DMS53 (cell line): ENCODE data around the gene ARMC2.
"Not testable (repeated sequence)": the region's sequence is repeated elsewhere in the genome, so short reads cannot be mapped to it uniquely, and the experiment has no call there.

Experiments
- DNase-seq: peaks from one replicate; lab custom pipeline; 2025; lab: John Stamatoyannopoulos, UW

Gene ARMC2

GRCh38 chr6:108870357-108870756 lies 22.1 kb downstream of the ARMC2 start:
- DNase-seq, result no peak

DNA sequence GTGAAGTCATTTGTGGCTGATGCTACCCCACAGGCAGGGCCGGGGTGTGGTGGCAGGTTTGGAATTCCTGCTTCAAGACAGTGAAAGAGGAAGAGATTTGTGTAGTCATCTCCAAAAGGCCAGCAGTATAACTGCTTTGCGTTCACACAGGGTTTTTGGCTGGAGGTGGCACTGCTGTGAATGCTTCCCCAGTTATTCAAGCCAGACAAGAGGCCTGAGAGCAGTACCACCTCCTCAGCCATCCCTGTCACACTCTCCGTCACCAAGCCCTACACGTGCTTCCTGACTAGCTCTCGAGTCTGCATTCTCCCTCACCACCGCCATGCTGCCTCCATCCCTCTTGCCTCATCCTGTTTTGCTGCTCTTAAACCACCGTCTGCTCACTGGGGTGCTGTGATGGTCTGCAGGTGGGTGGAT lies 23.9 kb downstream of the ARMC2 start:
- DNase-seq, result no peak

DNA sequence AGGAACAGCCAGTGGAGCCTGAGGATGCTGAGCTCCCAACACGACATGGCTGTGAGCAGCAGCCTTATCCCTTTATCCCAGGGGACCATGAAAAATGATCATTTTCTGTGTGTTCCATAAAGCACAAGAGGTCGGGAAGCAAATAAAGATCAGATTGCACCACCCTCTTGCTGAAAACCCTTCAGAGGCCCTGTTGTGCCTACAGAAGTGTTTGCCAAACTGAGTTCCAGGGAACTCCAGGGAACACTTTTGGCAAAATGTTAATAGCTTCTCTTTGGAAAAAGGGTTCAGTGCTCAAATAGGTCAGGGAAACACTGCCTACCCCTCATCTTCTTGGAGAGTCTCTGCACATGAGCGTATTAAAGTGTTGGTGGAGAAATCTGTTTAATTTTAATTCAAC lies 24.4 kb downstream of the ARMC2 start:
- no peak for DNase-seq

DNA sequence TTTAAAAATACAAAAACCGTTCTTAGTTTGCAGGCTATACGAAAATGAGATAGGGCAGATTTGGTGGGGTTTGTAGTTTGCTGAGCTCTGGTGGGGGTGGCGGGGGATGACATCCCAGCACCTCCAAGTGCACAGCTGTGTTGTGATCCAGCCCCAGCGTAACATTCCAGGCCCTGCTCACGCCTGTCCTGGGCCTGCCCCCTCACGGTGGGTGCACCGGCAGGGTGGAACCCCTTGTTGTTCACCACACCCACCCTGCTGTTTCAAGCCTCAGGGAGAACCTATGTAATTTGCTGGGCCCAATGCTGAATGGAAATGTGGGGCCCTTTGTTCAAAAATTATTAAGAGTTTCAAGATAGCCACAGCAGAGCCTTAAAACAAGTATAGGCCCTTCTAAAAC lies 25.0 kb downstream of the ARMC2 start:
- no peak for DNase-seq

- no peak for DNase-seq
These were observed 25.7 kb downstream of the ARMC2 start for GRCh38 chr6:108873971-108874370.

- no peak for DNase-seq
These were observed 26.4 kb downstream of the ARMC2 start for GRCh38 chr6:108874470-108875160.

- DNase-seq, result no peak
These were observed 26.9 kb downstream of the ARMC2 start for GRCh38 chr6:108875161-108875555.

GRCh38 chr6:108877046-108877751 lies 29.0 kb downstream of the ARMC2 start:
- DNase-seq, result no peak

GRCh38 chr6:108878942-108879341 lies 30.7 kb downstream of the ARMC2 start:
- DNase-seq, result no peak

DNA sequence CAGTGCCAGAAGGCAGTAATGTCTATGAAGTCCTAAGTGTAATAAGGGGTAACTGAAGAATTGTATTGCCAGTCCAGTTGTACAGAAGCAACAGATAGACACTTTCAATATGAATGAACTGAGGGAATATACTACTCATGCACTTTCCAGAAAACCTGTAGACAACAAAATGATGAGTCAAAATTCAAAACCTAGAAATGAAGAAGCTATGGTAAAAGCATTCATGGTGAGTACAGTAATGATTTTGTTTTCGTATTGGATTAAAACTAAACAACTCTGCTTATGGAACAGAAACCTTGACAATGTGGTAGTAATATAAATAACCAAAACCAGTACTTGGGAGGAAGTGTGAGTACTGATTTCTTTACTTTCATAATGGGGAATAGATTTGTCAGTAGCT lies 35.0 kb downstream of the ARMC2 start:
- no peak for DNase-seq

DNA sequence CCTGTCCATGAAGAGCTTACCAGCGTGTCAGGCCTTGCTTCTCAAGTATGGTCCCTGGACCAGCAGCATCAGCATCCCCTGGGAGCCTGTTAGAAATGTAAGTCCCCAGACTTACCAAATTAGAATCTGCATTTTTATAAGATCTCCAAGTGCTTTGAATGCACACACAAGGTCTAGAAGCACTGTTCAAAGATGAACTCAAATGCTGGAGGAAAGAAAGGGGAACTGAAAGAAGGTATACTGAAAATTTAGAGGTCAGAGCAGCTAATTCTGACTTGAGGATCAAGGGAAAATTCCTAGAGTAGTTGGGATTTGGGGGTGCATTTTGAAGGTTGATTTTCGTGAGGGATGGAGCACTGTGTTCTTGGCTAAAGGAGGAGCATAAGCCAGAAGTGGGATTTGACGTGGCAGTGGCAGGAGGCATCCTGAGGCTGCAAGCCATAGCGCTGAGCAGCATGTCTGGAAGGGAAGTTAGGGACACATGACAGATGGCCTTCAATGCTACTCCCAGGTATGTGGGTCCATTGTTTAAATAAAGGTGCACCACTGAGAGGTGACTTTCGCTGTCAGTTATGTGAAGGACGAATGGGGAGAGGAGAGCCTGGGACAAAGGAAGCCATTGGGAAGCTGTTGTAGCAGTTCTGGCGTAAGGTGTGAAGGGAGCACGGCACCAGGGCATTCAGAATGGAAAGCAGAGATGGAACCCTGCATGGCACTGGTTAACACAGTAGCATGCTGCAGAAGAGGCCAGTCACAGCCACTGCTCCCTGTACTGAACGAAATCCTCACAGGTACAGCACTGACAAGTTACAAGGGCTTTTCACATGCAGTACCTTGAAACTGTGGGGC lies 36.2 kb downstream of the ARMC2 start:
- DNase-seq, result no peak

GRCh38 chr6:108888052-108888451 lies 39.8 kb downstream of the ARMC2 start:
- peak; percentile 3 for DNase-seq

GRCh38 chr6:108888745-108889144 lies 40.5 kb downstream of the ARMC2 start:
- no peak for DNase-seq

GRCh38 chr6:108890898-108891297 lies 42.7 kb downstream of the ARMC2 start:
- DNase-seq, result not testable (repeated sequence)

- peak; percentile 7 for DNase-seq
These were observed 47.3 kb downstream of the ARMC2 start for GRCh38 chr6:108895571-108895970.

DNA sequence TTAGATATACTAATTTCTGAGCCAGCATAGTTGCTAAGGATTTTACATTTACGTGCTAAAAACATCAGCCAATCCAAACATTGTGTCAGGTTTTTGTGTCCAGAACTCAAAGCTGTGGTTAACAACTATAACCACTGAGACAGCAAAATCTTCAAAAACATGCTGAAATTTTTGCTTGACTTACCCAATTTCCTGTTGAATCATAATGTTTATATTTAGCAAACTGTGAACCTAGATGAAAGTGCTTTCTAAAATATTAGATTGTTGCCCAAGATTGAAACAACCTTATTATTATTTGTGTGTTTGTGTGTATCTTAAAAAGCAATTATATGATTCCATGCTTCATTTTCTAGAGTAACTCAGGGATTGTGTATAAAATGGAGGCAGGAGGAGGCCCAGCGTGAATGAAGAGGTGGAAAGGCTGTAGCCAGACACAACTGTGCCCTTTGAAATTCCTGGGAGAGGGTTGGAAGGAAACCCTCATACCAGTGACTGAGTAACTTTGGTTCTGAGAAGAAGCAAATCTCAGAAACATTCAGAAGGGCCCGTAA lies 48.0 kb downstream of the ARMC2 start:
- DNase-seq, result no peak

GRCh38 chr6:108897371-108897770 lies 49.1 kb downstream of the ARMC2 start:
- DNase-seq, result peak; percentile 87

DNA sequence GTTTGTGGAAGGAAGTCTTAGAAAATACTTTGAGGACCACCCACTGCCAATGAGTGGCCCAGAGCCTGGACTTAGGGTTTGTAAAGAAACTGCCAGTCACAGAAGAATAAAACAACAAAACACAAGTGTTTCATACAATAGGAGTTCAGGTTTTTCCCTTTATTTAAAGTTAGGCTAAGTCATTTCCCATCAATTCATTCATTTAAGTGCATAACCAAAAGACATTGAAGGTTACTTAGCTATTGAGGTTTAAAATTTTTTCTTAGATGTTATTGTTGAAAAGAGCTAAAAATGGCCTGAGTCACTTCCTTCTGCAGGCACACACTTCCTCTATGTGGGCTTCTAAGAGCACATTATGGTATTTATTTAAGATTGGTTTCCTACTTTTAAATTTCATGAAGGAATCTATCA lies 54.2 kb downstream of the ARMC2 start:
- DNase-seq, result no peak

- DNase-seq, result no peak
These were observed 55.6 kb downstream of the ARMC2 start for GRCh38 chr6:108903796-108904195.

DNA sequence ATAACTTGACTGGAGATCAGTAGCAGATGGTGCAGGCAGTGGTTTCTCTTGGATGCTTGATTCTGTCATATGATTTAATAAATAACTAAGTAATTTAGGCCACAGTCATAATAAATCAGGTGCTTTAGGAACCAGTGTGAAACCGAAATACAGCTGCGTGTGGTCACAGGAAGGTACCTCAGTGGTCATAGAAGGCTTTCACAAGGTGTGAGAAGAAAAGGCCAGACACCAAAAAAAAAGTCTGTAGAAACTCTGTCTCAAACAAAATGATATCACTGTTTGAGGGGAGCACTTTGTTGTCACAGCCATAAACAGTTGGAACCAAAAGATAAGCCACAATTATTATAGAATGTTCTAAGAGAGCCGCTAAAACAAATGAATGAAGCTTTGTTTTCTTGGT lies 56.5 kb downstream of the ARMC2 start:
- no peak for DNase-seq

- peak; percentile 62 for DNase-seq
These were observed 66.2 kb downstream of the ARMC2 start for GRCh38 chr6:108914235-108915022.

GRCh38 chr6:108915258-108915657 lies 67.0 kb downstream of the ARMC2 start:
- DNase-seq, result no peak
